Smooth muscle cell (in vitro differentiated cells): ENCODE results near the gene SLC30A2. TPM values are rescaled to one million over a fixed set of nuclear protein-coding genes. Genes with fewer than 3 reads are reported as not detected.

Experiments
- DNase-seq: peaks from one replicate; lab custom pipeline; 2025; ENCODE audit not compliant: unreplicated experiment; lab: John Stamatoyannopoulos, UW
- H2AFZ ChIP-seq: fragments of 200-600 bp; sonication (generic); 2 replicates; pipeline ENCODE4 v1.6.0; 2016; ENCODE audit warnings: antibody characterized with exemption, low read depth, mild to moderate bottlenecking
- H3F3A ChIP-seq: fragments of 200-600 bp; sonication (generic); 2 replicates; pipeline ENCODE4 v1.6.0; 2017; ENCODE audit warnings: antibody characterized with exemption, low read depth
- H3K27ac ChIP-seq: fragments of 200-600 bp; sonication (generic); 2 replicates; pipeline ENCODE4 v1.5.1; 2016; ENCODE audit warnings: low read depth, mild to moderate bottlenecking
- H3K27me3 ChIP-seq: fragments of 200-600 bp; sonication (generic); 2 replicates; pipeline ENCODE4 v1.6.1; 2016; ENCODE audit warnings: low read depth, mild to moderate bottlenecking
- H3K36me3 ChIP-seq: fragments of 200-600 bp; sonication (generic); 2 replicates; pipeline ENCODE4 v1.5.1; 2016; ENCODE audit warnings: low read depth
- H3K4me1 ChIP-seq: fragments of 200-600 bp; sonication (generic); 2 replicates; pipeline ENCODE4 v1.5.1; 2016; ENCODE audit warnings: low read depth
- H3K4me2 ChIP-seq: fragments of 200-600 bp; sonication (generic); 2 replicates; pipeline ENCODE4 v1.6.0; 2016; ENCODE audit warnings: mild to moderate bottlenecking
- H3K4me3 ChIP-seq: fragments of 200-600 bp; sonication (generic); 2 replicates; pipeline ENCODE4 v1.5.1; 2016; ENCODE audit warnings: mild to moderate bottlenecking
- H3K79me2 ChIP-seq: fragments of 200-600 bp; sonication (generic); 2 replicates; pipeline ENCODE4 v1.6.0; 2016; ENCODE audit warnings: low read depth, mild to moderate bottlenecking
- H3K9ac ChIP-seq: fragments of 200-600 bp; sonication (generic); 2 replicates; pipeline ENCODE4 v1.6.0; 2016; ENCODE audit warnings: low read depth
- H3K9me3 ChIP-seq: fragments of 200-600 bp; sonication (generic); replicated peaks from 2 replicates; pipeline ENCODE4 v1.5.1; 2016; ENCODE audit warnings: low read depth
- H4K20me1 ChIP-seq: fragments of 200-600 bp; sonication (generic); 2 replicates; pipeline ENCODE4 v1.6.0; 2016; ENCODE audit warnings: low read depth
- CTCF ChIP-seq: fragments of 200-600 bp; sonication (generic); IDR thresholded peaks from 2 replicates; pipeline ENCODE4 v1.5.1; 2017; ENCODE audit warnings: borderline replicate concordance, mild to moderate bottlenecking, antibody characterized with exemption; ENCODE audit not compliant: insufficient read depth, poor library complexity, severe bottlenecking
- WGBS: methylation state at CpG from one replicate; pipeline ENCODE4 v1.1.7; 2016; ENCODE audit warnings: low lambda C conversion rate; 5-methylcytosine and 5-hydroxymethylcytosine counted together
- polyA plus RNA-seq: library from polyadenylated mRNA; unstranded; fragments of >200 nt; fragmentation: Nextera tagmentation; extraction: Ambion mirVana; gene quantifications from 2 replicates; pipeline ENCODE4 v1.2.1, GENCODE V29; 2016
- total RNA-seq: library from RNA; depleted of rRNA; stranded (reverse); fragments of >200 nt; gene quantifications from 2 replicates; pipeline ENCODE4 v1.2.3, GENCODE V29; 2014

Gene SLC30A2
- total and polyA plus RNA-seq, 2 experiments from 2014 or later = 0.27 to 0.53 TPM

GRCh38 chr1:26032656-26033357 lies 13.1 kb downstream of the SLC30A2 start:
- TF ChIP-seq CTCF = no peak
- Histone ChIP-seq H3F3A (peaks cover 5% of the 10 kb centered on the region), H3K36me3 (no peaks in the 10 kb centered on the region), H3K4me2 (no peak overlapping the region), H4K20me1 (no peaks in the 10 kb centered on the region), H3K4me1 (peaks cover 3% of the 10 kb centered on the region), H3K9ac (no peak overlapping the region), H3K79me2 (no peaks in the 10 kb centered on the region), H3K4me3 (no peak overlapping the region), H2AFZ (no peak overlapping the region), H3K27me3 (no peaks in the 10 kb centered on the region), H3K27ac (peak overlapping the region; percentile 89), H3K9me3 (no peaks in the 10 kb centered on the region)
- no peak for DNase-seq
- 90% methylated on average over 12 of the region's 12 CpGs for WGBS

GRCh38 chr1:26031611-26032220 lies 14.2 kb downstream of the SLC30A2 start:
- peaks cover 8% of the 10 kb centered on the region for H3F3A ChIP-seq
- no peak for DNase-seq
- 23% methylated on average over 3 of the region's 3 CpGs for WGBS
- peak overlapping the region; percentile 89 for H3K27ac ChIP-seq
- H3K79me2 ChIP-seq = no peaks in the 10 kb centered on the region
- no peaks in the 10 kb centered on the region for H3K27me3 ChIP-seq
- peaks cover 3% of the 10 kb centered on the region for H3K4me1 ChIP-seq
- H3K9ac ChIP-seq = peak overlapping the region; percentile 32
- no peaks in the 10 kb centered on the region for H3K36me3 ChIP-seq
- peak overlapping the region; percentile 44 for H3K4me2 ChIP-seq
- no peaks in the 10 kb centered on the region for H3K9me3 ChIP-seq
- no peak overlapping the region for H3K4me3 ChIP-seq
- no peak for TF ChIP-seq CTCF
- no peaks in the 10 kb centered on the region for H4K20me1 ChIP-seq
- H2AFZ ChIP-seq = no peak overlapping the region

- H3K27ac ChIP-seq = peak overlapping the region; percentile 89
- no peak for DNase-seq
- H3K4me2 ChIP-seq = peak overlapping the region; percentile 44
- H3K4me1 ChIP-seq = peaks cover 2% of the 10 kb centered on the region
- no peak overlapping the region for H2AFZ ChIP-seq
- H3K27me3 ChIP-seq = no peaks in the 10 kb centered on the region
- H3K36me3 ChIP-seq = no peaks in the 10 kb centered on the region
- no peaks in the 10 kb centered on the region for H4K20me1 ChIP-seq
- no peaks in the 10 kb centered on the region for H3K9me3 ChIP-seq
- TF ChIP-seq CTCF = no peak
- 51% methylated on average over 4 of the region's 4 CpGs for WGBS
- H3K9ac ChIP-seq = peak overlapping the region; percentile 32
- H3K79me2 ChIP-seq = no peaks in the 10 kb centered on the region
- peaks cover 8% of the 10 kb centered on the region for H3F3A ChIP-seq
- H3K4me3 ChIP-seq = no peak overlapping the region
Measured at GRCh38 chr1:26031196-26031595, 14.7 kb downstream of the SLC30A2 start.
